Measurements from ENCODE around the gene SNX1. TPM values are rescaled to one million over a fixed set of nuclear protein-coding genes. Genes with fewer than 3 reads are reported as not detected.

The SNX1 gene
- total RNA-seq, 2 experiments from 2014 or later = 30.1 to 129 TPM

GRCh38 chr15:64112073-64112772, 16.4 kb downstream of the SNX1 start:
- Histone ChIP-seq H3K4me1 (ENCODE audit: insufficient read depth, low read length, poor library complexity, severe bottlenecking) (peaks cover 16% of the 10 kb centered on the region), H2AFZ (ENCODE audit: low read length) (no peak overlapping the region), H3K4me2 (ENCODE audit: low read length) (no peak overlapping the region), H3K27ac (ENCODE audit: low read depth, low read length, poor library complexity, severe bottlenecking) (no peak overlapping the region), H3K79me2 (ENCODE audit: insufficient read depth, low read depth, low read length) (peaks cover 35% of the 10 kb centered on the region; the same call in 1 of the 2 replicates), H3K4me3 (ENCODE audit: low read depth, low read length, poor library complexity, severe bottlenecking) (no peak overlapping the region), H3K9me2 (ENCODE audit: insufficient read depth, low read length) (no peaks in the 10 kb centered on the region), H3K9me3 (ENCODE audit: low read length) (no peaks in the 10 kb centered on the region), H3K36me3 (ENCODE audit: insufficient read depth, low read length) (peaks cover 54% of the 10 kb centered on the region), H4K20me1 (ENCODE audit: insufficient read depth, low read length) (no peaks in the 10 kb centered on the region)
- intact Hi-C loops (cut with micrococcal nuclease; ENCODE audit: unreplicated experiment) = no loop called here
- TF ChIP-seq EZH2phosphoT487 (IDR thresholded peaks at IDR 0.05; ENCODE audit: borderline replicate concordance, low read depth, low read length) = no peak
- no peak for TF ChIP-seq CTCF (conservative IDR thresholded peaks at IDR 0.05; ENCODE audit: low read length)
- DNase-seq (ENCODE audit: low spot score) = no peak
- CTCF ChIA-PET (ENCODE audit: unreplicated experiment) = no interaction called here
- no TSS peak for BruUV-seq (replicated peaks)
- POLR2A ChIA-PET = interaction anchor here (0.7 to 2.7 kb wide), 5 partner anchors 8 to 161 kb away, joined by 3 to 12 read pairs (median 3); partner anchors contain the start of gene CIAO2A

DNA sequence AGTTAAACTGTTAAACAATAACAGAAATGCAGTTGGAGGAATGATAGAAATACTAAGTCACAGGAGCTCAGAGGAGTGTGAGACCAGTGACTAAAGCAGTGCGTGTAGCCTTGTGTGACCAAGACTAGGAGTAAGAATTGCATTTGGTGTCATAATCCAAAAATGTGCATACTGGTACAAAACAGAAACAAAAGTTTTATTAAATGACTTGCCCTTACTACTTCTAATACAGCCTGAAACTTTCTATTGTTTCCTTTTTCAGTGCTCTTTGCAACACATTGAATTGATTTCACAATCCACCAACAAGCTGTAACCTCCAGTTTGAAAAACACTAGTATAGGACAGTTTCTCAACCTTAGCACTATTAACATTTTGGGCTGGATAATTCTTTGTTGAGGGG, 17.1 kb downstream of the SNX1 start:
- TF ChIP-seq CTCF (conservative IDR thresholded peaks at IDR 0.05; ENCODE audit: low read length) = no peak
- no peak for TF ChIP-seq EZH2phosphoT487 (IDR thresholded peaks at IDR 0.05; ENCODE audit: borderline replicate concordance, low read depth, low read length)
- intact Hi-C loops (cut with micrococcal nuclease; ENCODE audit: unreplicated experiment) = no loop called here
- H3K36me3 ChIP-seq (ENCODE audit: insufficient read depth, low read length) = peaks cover 61% of the 10 kb centered on the region
- no peaks in the 10 kb centered on the region for H4K20me1 ChIP-seq (ENCODE audit: insufficient read depth, low read length)
- peaks cover 35% of the 10 kb centered on the region; the same call in 1 of the 2 replicates for H3K79me2 ChIP-seq (ENCODE audit: insufficient read depth, low read depth, low read length)
- H2AFZ ChIP-seq (ENCODE audit: low read length) = no peak overlapping the region
- BruUV-seq (replicated peaks) = no TSS peak
- peaks cover 16% of the 10 kb centered on the region for H3K4me1 ChIP-seq (ENCODE audit: insufficient read depth, low read length, poor library complexity, severe bottlenecking)
- no peaks in the 10 kb centered on the region for H3K9me3 ChIP-seq (ENCODE audit: low read length)
- ChIA-PET POLR2A (interaction anchor here (0.7 kb wide), 1 partner anchor 9 kb away, joined by 3 read pairs; no protein-coding TSS in a partner anchor), CTCF (ENCODE audit: unreplicated experiment) (no interaction called here)
- no peak overlapping the region for H3K27ac ChIP-seq (ENCODE audit: low read depth, low read length, poor library complexity, severe bottlenecking)
- no peak overlapping the region for H3K4me2 ChIP-seq (ENCODE audit: low read length)
- H3K9me2 ChIP-seq (ENCODE audit: insufficient read depth, low read length) = no peaks in the 10 kb centered on the region
- no peak overlapping the region for H3K4me3 ChIP-seq (ENCODE audit: low read depth, low read length, poor library complexity, severe bottlenecking)
- DNase-seq (ENCODE audit: low spot score) = no peak

Data from OCI-LY7 (cell line).